Suppressor macrophage treated with lipopolysaccharide for 4 hours (primary cell): Measurements from ENCODE around the gene MAML3.

Experiments used
- DNase-seq: peaks from one replicate; pipeline ENCODE4 v3.0.0-alpha.2; 2020

The MAML3 gene

DNA sequence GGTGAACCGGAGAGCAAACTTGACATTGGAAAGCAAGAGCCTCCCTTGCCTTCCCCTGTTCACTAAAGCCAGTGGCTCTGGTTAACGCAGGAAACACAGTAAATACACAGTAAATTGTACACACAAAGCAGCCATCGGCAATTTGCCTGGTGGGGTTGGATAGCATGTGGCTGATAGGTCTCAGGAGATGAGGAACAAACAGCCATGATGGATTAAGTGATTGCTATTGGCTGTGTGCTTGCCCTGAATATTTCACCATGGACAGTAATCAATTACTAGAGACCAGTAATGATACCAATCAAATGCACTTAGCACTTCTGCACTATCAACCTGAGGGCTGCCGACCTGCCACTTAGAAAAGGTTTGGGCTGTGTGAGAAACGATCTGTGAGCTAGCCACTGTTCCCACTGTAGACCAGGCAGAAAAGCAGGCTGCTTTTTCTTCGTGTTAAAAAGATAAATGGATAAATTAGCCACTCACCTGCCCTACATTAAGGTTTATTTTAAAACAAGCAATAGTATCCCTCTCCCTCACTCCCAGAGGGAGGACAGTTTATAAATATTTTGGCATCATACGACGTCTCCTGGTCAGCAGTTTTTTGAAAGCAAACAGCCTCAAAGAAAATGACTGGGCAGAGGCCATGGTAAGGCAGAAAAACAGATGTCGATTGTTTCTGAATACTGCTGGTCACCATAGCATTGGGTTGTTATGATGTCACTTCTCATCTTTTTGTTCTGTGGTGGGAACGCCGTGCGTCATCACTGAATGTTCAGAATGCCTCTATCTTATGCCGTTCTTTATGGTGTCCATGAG, 167.1 kb downstream of the MAML3 start:
- no peak for DNase-seq

DNA sequence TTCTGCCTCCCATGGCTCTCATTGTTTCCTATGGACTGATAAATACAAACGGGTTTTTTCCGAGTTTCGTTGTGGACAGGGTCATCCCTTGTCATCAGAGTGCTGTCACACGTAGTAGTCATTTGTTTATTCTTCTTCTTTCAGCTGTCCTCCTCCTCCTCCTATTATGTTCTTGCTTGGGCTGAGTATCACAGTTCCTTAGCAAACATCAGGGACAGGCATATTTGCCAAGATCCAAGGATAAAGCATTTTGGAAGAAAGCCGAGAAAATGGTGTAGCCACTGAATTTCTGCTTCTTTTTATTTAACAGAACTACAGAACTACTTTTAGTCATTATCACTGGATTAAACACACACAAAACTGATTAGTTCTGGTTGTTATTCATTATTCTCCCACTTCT, 167.9 kb downstream of the MAML3 start:
- no peak for DNase-seq

DNA sequence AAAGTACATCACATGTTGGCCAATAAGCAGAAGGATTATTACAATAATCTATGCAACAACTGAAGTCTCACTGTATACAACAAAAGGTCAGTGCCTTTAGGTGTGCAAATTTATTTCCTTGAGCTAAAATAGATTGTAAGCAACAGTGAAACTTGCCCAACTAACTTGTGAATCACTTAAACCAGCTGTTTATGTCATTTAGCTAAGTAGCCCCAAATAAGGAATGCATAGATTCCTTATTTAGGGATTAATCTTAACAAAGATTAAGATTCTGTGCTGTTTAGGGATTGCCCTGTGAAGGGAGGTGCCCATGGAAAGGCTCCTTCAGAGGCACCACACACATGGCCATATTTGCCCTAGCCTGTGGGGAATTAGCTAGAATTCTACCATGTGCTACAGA, 168.6 kb downstream of the MAML3 start:
- no peak for DNase-seq

DNA sequence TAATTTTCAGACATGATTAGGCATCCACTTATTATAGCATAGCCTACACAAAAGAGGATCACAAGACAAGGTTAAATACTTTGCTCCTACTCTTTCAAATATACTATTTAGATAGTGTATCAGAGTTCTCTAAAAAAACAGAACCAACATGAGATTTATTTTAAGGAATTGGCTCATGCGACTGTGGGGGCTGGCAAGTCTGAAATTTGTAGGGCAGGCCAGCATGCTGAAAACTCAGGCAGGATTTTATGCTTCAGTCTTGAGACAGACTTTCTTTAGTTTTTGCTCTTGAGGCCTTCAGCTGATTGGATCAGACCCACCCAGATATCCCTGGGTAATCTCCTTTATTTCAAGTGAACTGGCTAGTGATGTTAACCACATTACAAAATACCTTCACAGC, 169.5 kb downstream of the MAML3 start:
- no peak for DNase-seq

DNA sequence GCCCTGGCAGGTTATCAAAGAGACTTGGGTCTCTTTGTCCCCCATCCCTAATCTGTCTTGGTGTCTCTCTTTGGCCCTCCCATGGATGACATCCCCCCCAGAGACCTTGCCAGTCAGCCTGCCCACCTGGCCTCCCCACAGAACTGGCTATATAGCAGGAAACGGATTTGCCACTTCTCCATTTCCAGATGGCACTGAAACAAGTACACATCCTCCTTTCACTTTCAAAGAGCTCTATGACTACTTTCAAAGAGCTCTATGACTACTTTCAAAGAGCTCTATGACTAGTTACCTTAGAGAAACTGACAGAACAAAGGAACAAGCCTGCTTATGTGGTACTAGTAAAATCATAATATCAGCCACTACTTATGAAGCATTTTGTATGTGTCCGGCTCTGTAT, 175.3 kb downstream of the MAML3 start:
- peak; percentile 84 for DNase-seq

DNA sequence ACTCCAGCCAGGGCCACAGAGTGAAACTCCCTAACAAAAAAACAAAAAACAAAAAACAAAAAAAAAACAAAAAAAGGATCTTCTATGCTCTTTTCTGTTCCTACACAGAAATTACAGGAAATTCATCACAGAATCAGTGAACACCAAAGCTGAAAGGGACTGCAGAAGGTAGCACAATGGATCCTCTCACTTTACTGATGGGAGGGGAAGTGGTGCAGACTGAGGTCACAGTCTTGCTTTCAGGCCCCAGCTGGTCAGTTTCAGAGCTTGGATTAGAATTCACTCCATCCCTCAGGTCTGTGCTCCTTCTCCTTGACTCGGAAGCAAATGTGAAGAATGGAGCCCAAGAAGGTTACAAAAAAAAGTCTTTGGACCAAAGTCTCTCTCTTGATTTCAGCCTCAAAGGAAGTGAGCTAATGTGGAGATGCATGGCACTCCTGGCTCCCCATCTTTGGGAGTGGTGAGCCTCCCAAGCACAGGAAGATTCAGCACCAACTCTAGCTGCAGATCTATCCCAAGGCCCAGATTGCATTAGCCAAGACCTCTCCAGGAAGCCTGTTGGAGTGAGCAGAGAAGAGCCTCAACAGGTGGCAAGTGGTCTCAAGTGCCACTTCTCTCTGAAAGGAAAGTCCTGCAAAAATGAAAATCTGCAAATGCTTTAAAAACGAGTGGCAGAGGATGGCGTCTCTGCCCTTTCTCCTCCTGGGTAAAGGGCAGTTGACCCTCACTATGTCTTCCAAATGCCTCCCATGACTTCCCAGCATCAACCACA, 176.0 kb downstream of the MAML3 start:
- DNase-seq: no peak

DNA sequence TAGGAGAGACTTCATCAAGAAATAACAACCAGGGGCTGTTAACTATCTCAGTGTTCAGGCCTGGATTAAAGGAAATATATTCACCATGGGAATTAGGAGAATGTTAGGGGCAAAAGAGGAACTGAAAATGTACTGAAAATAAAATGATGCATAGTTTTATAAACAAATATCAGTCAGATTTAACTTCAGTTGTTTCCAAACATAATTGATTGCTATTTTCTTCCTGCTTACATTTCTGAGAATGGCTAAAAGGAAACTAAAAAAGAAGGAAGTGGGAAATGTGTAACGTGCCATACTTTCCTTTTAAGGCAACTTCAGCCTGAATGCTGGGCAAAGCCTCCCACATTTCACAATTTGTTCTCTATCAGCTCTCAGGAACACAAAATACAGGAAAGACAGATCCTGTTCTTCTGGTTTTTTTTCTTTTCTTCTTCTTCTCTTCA, 178.1 kb downstream of the MAML3 start:
- peak; percentile 84 for DNase-seq

DNA sequence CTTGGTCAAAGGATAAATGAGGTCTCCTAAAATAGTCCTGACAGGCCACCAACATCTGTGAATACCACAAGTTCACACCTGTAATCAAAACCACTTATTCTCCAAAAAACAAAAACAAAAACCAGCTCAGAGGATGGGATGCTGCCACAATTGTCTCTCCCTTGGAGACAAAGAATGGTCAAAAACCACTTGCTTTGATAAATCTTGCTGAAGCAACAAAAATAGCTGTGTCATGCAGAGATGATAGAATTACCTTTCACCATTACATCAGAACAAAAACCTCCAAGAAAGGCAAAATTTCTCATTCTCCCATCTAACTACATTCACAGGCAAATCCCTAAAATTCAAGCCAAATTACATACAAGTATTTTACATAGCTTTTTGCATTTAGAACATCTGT, 180.4 kb downstream of the MAML3 start:
- no peak for DNase-seq

DNA sequence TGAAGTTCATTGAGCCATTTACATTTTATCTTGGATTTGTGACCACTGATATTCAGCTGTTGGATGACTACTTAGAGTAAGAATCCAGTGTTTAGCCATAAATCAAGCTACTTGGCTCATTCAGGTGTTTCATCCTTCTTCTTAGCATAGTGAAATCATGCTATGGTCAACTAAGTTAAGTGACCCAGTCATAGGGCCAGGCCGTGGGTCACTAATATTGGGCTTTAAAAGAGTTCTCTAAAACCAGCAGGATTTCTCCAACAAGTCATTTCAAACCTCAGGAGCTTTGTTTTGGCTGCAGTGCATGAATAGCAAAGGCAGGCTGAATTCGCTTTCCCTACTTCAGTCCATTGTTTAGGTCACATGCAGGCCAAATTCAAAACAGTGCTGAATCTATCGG, 181.0 kb downstream of the MAML3 start:
- DNase-seq: no peak

DNA sequence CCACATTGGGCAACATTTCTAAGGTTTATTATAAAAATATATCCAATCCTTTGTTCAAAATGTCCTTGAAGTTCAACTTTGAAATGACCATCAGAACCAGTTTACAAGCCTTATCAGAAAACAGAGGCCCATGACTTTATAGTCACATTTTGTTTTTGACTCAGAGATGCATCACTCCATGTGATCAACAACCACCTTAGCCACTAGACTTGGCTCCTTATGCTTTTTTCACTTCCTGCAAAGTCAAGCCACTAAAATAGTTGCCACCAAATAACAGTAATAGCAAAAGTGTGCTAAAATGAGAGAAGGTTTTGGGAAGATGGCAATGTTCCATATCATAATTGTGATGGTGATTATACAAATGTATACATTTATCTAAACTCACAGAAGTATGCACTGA, 181.7 kb downstream of the MAML3 start:
- DNase-seq: peak; percentile 55

DNA sequence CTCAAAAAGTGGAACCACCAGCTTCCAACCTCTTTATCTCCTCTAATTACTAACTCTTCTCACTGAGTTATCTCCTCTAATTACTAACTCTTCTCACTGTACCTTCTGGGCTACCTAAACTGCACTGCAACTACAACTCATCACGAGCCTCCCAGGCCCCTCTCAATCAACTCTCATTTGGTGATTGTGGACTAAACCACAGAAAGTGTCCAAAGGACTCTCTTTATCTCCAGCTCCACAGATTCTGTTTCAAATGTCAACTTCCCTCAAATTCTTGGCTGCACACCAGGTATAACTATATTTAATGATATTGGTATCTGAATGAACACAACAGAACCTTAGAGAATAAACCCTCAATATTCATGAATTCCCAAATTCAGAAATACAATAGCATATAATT, 182.9 kb downstream of the MAML3 start:
- no peak for DNase-seq

DNA sequence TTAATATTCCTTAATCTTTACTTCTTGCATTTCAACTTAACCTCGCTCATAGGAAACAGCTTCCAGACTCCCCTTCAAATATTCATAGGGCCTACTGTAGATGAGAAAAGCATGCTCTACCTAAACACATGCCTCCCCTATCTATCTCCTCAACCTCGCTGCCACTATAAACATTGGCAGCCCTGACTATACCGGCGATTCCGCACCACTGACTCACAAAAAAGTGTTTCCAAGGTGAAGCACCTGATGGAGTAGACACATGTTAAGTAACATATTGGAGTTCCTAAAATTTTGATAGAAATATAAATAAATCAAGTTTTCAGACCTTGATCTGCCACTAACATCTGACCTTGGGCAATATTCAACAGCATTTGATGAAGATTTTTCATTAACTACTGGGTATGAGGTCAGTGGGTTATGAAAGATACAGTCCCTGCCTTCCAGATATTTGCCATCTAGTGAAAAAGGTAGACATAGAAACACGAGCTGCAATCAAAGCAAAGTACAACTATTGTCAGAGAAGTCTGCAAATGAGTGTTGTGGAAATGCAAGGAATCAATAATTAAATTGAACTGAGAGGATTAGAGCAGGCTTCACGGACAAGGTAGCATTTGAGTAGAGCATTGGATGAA, 184.2 kb downstream of the MAML3 start:
- no peak for DNase-seq

DNA sequence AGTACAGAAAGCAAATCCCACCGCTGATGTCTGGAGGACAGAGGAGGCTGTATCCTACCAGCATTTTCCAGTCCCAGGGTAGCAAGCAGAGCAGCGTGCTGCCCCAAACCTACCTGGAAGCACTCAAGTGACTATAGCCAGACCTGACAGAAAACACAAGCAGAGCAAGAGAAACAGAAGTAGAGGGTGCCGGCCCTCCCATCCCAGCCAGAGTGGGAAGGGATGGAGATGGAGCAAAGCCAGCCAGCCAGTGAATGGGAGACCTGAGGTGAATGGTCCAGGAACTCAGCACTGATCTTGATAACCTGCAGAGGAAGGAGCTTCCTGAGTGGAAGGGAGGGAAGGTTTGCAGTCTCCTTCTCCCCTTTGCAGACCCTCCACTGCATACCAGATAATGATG, 185.2 kb downstream of the MAML3 start:
- no peak for DNase-seq

DNA sequence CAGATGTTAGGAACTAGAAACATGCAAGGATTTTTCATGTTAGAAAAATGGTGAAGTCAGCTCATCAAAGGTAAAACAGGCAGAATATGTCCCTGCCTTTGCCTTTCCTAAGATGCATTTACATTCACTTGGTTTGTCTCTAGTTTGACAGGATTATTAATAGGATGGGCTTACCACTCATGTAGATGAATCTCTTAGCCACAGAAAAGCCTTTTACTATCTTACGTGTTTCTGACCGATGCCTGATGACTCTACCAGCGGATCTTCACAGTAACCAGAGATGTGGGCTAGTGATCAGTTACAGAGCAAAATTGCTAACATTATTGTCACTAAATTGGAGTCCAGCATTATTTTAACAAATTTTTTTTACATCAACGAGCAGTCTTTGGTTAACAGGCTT, 187.6 kb downstream of the MAML3 start:
- no peak for DNase-seq

DNA sequence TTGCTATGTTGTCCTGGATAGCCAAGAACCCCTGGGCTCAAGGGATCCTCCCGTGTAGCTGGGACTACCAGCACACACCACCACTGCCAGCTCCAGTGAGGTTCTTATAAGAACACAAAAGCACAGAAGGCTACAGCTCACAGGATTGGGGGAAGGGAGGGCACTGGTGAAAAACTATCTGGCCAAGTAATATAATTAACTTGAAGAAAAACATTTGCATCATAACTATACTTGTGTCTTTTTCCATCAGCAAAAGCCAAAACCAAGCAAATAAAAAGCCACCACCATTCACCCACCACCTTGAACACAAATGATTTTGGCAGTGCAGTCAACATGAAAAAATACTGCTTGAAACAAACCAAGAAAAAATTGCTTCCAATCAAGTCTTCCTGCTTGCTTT, 188.2 kb downstream of the MAML3 start:
- DNase-seq: no peak

DNA sequence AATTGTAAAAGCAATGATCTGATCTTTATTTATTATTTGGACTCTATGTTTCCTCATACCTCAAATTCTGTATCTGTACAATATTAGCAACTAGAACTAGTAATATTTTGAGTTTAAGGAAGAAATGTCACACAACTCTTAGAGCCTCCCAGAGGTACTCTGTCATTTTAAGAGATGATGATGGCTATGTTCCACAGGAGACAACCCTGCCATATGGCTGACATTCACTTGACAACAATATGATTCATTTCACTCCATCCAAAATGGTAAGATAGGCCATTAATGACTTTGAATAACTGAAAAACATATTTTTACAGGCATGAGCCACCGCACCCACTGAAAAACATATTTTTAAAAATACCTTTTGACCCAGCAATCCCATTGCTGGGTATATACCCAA, 190.3 kb downstream of the MAML3 start:
- no peak for DNase-seq

DNA sequence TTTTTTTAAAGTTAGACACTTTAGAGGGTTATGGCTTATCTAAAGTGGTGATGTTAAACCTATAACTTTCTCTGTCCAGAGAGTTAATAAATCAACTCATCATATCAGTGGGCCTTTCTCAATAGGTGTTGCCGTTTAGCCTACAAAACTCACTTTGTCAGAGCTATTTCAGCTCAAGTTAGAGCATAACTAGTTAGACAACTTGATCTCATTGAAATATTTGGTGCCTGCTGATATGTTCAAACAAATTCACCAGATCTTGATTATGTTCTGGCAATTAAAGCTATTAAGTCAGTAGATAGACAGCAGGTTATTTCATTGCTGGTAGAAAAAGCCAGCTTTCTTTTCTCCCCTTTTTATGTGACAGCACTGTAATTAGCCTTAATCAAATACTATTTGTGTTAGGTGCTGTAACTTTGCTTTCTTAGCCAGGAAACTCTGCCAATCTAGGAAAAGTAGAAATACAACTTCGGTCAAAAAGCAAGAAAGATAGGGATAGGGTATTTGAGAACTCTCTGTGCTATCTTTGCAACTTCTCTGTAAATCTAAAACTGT, 191.8 kb downstream of the MAML3 start:
- DNase-seq: no peak

DNA sequence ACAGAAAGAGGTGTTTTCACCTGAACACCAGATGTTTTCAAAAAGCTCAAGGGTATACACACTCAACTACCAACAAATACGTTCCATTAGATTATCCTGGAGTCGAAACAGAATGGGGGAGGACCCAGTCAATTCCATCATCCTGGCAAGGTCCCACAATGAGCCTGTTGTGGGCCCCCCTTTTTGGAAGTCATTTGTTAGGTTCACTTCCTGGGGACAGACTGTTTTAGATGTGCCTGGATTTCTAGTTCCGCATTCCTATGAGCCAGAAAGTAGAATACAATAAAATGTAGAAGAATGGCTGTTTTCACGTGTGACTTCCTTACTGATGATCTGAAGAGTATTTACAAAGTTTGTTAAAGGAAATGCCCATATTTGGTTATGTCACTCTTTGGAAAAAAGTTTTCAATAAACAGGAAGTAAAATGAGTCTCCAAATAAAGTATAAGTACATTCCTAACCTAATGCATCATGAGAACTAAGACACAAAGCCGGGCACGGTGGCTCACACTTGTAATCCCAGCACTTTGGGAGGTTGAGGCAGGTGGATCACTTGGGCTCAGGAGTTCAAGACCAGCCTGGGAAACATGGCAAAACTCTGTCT, 192.5 kb downstream of the MAML3 start:
- DNase-seq: no peak

DNA sequence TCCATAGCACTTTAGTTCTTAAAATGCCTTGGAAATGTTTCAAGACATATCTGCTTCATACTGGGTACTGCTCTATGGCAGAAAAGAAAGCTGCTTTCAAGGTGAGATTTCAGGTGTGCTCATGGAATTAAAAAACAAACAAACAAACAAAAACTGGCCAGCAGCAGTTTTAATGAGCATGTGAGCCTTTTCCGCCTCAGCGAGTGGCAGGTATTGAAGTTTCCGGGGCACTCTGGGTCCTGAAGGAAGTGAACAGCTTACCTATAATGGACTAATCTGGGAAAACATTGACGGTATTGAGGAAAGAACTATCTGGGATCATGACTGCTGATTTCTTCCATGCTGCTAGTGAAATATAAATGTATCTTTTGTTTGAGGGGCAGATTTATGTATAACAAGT, 194.6 kb downstream of the MAML3 start:
- DNase-seq: no peak

DNA sequence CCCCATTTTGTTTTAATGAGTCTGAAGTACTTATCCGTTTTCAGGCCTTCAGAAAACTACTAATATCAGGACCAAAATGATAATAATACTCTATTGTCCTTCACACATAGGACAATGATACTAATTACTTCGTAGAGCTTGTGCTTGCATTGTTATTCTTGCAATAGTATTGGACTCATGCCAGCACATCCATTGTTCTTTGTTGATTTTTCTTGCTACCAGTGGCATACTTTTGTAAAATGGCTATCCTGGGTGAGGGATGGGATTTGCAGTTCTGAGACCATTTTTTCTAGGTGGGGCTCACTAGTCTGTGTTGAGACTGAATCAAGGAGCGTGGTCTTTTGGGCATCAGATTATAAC, 195.3 kb downstream of the MAML3 start:
- DNase-seq: no peak

DNA sequence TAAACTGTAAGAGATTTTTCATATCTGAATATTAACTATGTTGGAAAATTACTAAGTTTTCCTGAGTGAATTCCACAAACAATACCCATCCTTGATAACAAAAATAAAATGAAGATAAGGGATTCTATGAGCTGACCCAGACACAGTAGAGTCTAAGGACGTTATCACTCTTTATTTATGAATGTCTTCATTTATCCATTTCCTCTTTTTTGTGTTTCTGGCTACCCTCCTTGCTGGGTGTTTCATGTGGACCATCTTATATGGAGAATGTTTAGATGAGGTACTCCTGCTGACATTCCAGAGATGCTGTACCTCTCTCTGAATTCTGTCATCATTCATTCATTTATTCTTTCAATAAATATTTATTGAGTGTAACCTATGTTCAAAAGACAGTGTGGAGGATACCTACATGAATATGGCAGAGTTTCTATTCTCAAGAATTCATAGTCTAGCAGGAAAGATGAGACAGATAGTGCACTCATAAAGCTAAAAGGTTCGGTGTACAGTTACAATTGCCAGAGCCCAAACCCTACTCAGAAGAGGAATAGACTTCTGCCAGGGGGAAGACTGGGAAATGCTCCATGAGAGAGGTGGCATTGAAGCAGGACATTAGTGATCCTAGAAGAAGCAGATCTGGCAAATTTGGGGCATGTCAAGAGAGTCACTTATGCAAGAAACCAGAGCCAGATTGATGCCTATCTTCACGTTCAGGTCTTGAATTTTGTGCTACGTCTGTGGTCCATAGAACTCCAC, 195.8 kb downstream of the MAML3 start:
- DNase-seq: no peak

DNA sequence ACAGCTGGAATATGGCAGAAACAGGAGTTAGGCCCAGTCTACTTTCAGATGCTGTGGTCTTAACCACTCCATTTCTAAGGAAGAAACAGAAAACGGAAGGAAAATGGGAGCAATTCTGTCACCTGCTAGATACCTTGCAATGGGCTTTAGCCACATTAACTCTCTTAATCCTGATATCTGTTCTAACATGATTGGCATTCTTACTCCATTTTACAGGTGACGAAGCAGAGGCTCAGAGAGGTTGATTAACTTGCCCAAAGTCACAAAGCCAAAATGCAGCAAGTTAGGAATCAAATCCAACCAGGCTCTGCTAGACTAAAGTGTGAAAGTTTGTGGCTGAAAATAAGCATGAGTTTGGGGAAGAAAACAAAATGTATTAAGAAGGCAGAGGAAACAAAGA, 196.9 kb downstream of the MAML3 start:
- DNase-seq: no peak
